GM12875 (cell line): Measurements from ENCODE around the gene RCAN2.

Experiments used
- H3K4me3 ChIP-seq: one replicate; pipeline ENCODE4 v1.5.1; 2011; ENCODE audit warnings: low read depth, low read length, control low read depth
- CTCF ChIP-seq: IDR thresholded peaks from 2 replicates; pipeline ENCODE4 v1.5.1; 2011; ENCODE audit warnings: low read depth, mild to moderate bottlenecking, control low read depth, inconsistent platforms, low read length, moderate library complexity, borderline replicate concordance; ENCODE audit not compliant: insufficient read depth

Gene RCAN2

DNA sequence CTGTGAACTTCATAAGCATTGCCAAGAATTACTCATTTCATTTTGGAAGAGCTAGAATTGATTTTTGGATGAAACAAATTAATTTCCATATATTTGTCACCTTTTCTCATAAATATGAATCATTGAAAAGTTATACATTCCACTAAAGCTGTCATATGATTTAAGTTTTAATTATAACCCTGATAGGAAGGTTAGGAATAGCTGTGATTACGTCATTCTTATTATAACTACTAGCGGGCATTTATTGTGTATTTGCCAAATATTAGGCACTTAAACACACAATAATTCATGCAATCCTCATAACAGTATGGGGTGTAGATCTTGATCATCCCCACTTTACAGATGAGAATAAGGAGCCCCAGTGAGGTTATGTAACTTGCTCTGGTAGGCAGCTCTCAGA is 243.1 kb downstream of the RCAN2 start:
- no peak for TF ChIP-seq CTCF
- no peak overlapping the region for H3K4me3 ChIP-seq

DNA sequence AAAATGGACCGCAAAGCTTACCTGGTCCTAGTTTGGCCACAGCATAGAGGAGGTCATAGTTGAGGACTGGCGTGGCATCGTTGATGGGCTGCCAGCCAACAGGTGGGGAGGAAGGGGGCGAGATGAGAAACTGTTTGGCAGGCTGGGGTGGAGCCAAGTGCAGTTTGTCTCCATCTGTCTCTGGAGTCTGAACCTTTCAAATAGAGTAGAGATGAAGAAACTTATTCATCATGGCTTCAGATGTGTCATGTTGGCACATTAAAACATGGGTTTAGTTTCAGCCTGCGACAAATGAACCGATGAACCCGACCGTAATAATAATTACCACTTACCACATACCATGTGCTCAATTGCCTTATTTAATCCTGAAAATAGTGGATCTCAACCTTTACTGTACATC is 244.5 kb downstream of the RCAN2 start:
- TF ChIP-seq CTCF: no peak
- H3K4me3 ChIP-seq: no peak overlapping the region

- TF ChIP-seq CTCF: no peak
- H3K4me3 ChIP-seq: no peak overlapping the region
These were observed 245.2 kb downstream of the RCAN2 start for GRCh38 chr6:46246081-46246480.

GRCh38 chr6:46244670-46245069 is 246.6 kb downstream of the RCAN2 start:
- no peak for TF ChIP-seq CTCF
- no peak overlapping the region for H3K4me3 ChIP-seq

- no peak overlapping the region for H3K4me3 ChIP-seq
- TF ChIP-seq CTCF: no peak
These were observed 247.5 kb downstream of the RCAN2 start for GRCh38 chr6:46243754-46244153.

DNA sequence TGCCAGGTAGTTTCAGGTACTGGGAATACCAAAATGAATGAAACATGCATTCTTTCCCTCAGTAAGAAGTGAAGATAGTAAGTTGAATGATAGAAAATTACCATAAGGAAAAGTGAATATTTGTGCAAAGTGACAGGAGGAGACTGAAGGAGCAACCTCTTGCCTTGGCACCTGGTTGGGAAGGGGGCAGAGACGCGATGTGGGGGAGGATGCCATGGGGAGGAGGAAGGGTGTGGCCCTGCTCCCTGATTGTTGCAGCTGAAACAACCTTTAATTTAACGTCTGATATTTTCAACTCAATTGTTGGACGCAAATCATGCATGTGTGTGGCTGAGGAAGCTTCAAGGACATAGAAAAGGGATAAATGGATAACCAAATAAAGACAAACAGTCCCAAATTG is 248.3 kb downstream of the RCAN2 start:
- no peak overlapping the region for H3K4me3 ChIP-seq
- TF ChIP-seq CTCF: no peak

DNA sequence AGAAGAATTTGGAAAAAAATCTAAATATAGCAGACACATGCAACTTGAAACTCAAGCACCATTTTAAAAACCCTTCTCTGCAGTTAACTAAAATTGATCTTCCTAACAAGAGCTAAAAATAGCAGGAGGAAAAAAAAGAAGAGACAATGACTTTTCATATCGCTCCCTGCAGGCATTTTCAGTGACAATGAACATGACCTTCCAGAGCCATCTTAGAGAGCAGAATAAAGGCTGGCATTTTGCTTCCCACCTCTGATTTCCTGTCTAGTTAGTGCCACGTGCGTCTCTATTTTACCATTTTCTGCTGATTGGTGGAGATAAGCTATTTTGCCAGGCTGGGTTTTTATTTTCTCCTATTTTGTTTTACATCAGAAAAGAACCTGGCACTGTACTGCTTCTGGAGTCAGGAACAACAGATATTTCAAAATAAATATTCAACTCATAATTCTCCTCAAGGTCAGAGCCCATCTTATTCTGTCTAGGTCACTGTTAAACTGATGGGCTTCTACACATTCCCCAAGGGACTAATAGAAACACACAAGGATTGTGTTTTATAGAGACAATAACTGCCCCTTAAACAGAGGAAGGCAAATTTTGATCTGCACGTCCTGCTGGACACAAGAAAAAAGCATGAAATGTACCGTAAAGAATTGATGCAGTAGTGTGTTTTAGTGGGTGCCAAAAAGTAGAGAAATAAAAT is 250.2 kb downstream of the RCAN2 start:
- H3K4me3 ChIP-seq: no peak overlapping the region
- TF ChIP-seq CTCF: no peak
